GM12878 (cell line): ENCODE measurements around the gene CD72. TPM values are rescaled to one million over a fixed set of nuclear protein-coding genes. Genes with fewer than 3 reads are reported as not detected.
"Not testable (repeated sequence)": the region's sequence is repeated elsewhere in the genome, so short reads cannot be mapped to it uniquely, and the experiment has no call there.

ENCODE experiments used
- ATAC-seq: fragments of 200-7000 bp; cut with Tn5 transposase; 3 replicates; pipeline ENCODE4 v1.9.1; 2020; ENCODE audit warnings: mild to moderate bottlenecking, moderate library complexity
- BruUV-seq: library from RNA; stranded (reverse); fragments of 400-500 nt; replicated peaks from 2 replicates; lab custom pipeline; 2021; lab: Mats Ljungman, UMichigan
- CTCF ChIA-PET: fragments of 300-600 bp; sonication (Branson Sonifier 250); formaldehyde crosslinking; extraction: SDS; loops from one replicate; lab custom pipeline; 2021; ENCODE audit warnings: inconsistent platforms; lab: Yijun Ruan, JAX
- POLR2A ChIA-PET: fragments of 350-600 bp; formaldehyde crosslinking; extraction: SDS; loops from one replicate; lab custom pipeline; 2021; ENCODE audit warnings: inconsistent platforms; lab: Charles Lee
- RAD21 ChIA-PET: fragments of 300-600 bp; sonication (Branson Sonifier 250); formaldehyde crosslinking; loops from one replicate; lab custom pipeline; 2023; ENCODE audit warnings: antibody characterized with exemption; ENCODE audit not compliant: unreplicated experiment; lab: Charles Lee
- SMC1A ChIA-PET: fragments of 300-600 bp; sonication (Branson Sonifier 250); formaldehyde crosslinking; loops from one replicate; lab custom pipeline; 2023; ENCODE audit not compliant: unreplicated experiment, uncharacterized antibody; lab: Charles Lee
- DNase-seq: peaks from one replicate; pipeline ENCODE4 v3.0.0-alpha.2; 2011; ENCODE audit warnings: low read depth, low spot score
- FAIRE-seq: peaks from 3 replicates; lab custom pipeline; 2011; peaks lifted over from hg19 to GRCh38; lab: Jason Lieb, UNC
- H2AFZ ChIP-seq: 2 replicates; pipeline ENCODE4 v1.6.0; 2011; ENCODE audit warnings: low read depth, low read length, control low read depth; ENCODE audit not compliant: control insufficient read depth
- H3K27ac ChIP-seq: 2 replicates; pipeline ENCODE4 v1.5.1; 2011; ENCODE audit warnings: control low read depth; ENCODE audit not compliant: control insufficient read depth, insufficient read depth
- H3K27me3 ChIP-seq, 2 experiments: replicated peaks in 1 of 2; 2 replicates each; pipeline versions ENCODE4 v1.6.0 to v1.6.1; 2011; ENCODE audit warnings: low read length in 1 of 2; ENCODE audit not compliant: control insufficient read depth in 2 of 2, insufficient read depth in 2 of 2
- H3K36me3 ChIP-seq, 2 experiments: 2 replicates each; pipeline ENCODE4 v1.5.1; 2011; ENCODE audit warnings: low read length in 1 of 2; ENCODE audit not compliant: control insufficient read depth in 2 of 2, insufficient read depth in 2 of 2
- H3K4me1 ChIP-seq: 2 replicates; pipeline ENCODE4 v1.6.1; 2011; ENCODE audit warnings: mild to moderate bottlenecking, low read length, moderate library complexity, mixed read lengths; ENCODE audit not compliant: control insufficient read depth, insufficient read depth
- H3K4me2 ChIP-seq: 2 replicates; pipeline ENCODE4 v1.6.0; 2011; ENCODE audit warnings: control low read depth; ENCODE audit not compliant: control insufficient read depth, insufficient read depth
- H3K4me3 ChIP-seq: fragments of 200-600 bp; sonication (generic); 2 replicates; pipeline ENCODE4 v1.5.1; 2016
- H3K79me2 ChIP-seq: 2 replicates; pipeline ENCODE4 v1.6.0; 2011; ENCODE audit warnings: low read length; ENCODE audit not compliant: control insufficient read depth, insufficient read depth
- H3K9ac ChIP-seq: 2 replicates; pipeline ENCODE4 v1.8.0; 2011; ENCODE audit warnings: low read length, control low read depth, mixed read lengths; ENCODE audit not compliant: control insufficient read depth, insufficient read depth
- H3K9me3 ChIP-seq: replicated peaks from 3 replicates; pipeline ENCODE4 v1.5.1; 2011; ENCODE audit warnings: mild to moderate bottlenecking, low read length; ENCODE audit not compliant: control insufficient read depth, insufficient read depth
- H4K20me1 ChIP-seq: 2 replicates; pipeline ENCODE4 v1.6.0; 2011; ENCODE audit not compliant: control insufficient read depth, insufficient read depth
- WGBS: methylation state at CpG from one replicate; pipeline ENCODE4 v1.1.6; 2016; ENCODE audit warnings: low lambda C conversion rate; ENCODE audit not compliant: insufficient replicate concordance, insufficient coverage; ENCODE audit errors: missing lambda C conversion rate; 5-methylcytosine and 5-hydroxymethylcytosine counted together
- in situ Hi-C: fragments of 300-500 bp; cut with MboI; formaldehyde crosslinking; loops from 9 replicates; pipeline ENCODE4 v1.14.3; 2018; ENCODE audit warnings: mixed read lengths
- intact Hi-C: fragments of 100-400 bp; cut with micrococcal nuclease; formaldehyde crosslinking; loops from one replicate; pipeline ENCODE4 v1.14.2; 2022; ENCODE audit not compliant: unreplicated experiment
- polyA plus RNA-seq, 11 experiments: library from polyadenylated mRNA; depleted of rRNA in 4 of 11; unstranded in 6 of 11; stranded (reverse) in 5 of 11; fragments of >200 nt; fragmentation: Nextera tagmentation in 4 of 11; fragmentation: Illumina TruSeq in 1 of 11; extraction: Ambion mirVana in 4 of 11; extraction: Trizol in 1 of 11; gene quantifications; 1 replicate in 1 of 11; 2 replicates in 10 of 11; pipeline versions ENCODE4 v1.2.1 to v1.2.3, GENCODE V29; 2011 to 2016; ENCODE audit warnings: inconsistent platforms in 2 of 11, missing spikeins in 2 of 11, low read depth in 1 of 11
- total RNA-seq, 4 experiments: library from RNA; depleted of rRNA in 3 of 4; stranded (reverse); fragments of >200 nt in 3 of 4; fragmentation: Illumina TruSeq in 1 of 4; extraction: Trizol in 1 of 4; gene quantifications; 2 replicates each; pipeline versions ENCODE4 v1.2.1 to v1.2.3, GENCODE V29; 2013 to 2021

CD72 gene
- total and polyA plus RNA-seq, 10 of the 15 experiments (the other 5 are each of a cell fraction or from before 2014, with no cell fraction given), result 2.1 to 14.2 (median 4.4) TPM

- H2AFZ ChIP-seq, POLR2A ChIA-PET, H3K27ac ChIP-seq, H3K9ac ChIP-seq, FAIRE-seq, H3K4me3 ChIP-seq, H3K9me3 ChIP-seq, RAD21 ChIA-PET, intact Hi-C loops, H3K27me3 ChIP-seq, H3K4me2 ChIP-seq, H3K79me2 ChIP-seq, DNase-seq, H3K4me1 ChIP-seq, SMC1A ChIA-PET, BruUV-seq, H3K36me3 ChIP-seq, H4K20me1 ChIP-seq, ATAC-seq, in situ Hi-C loops: not testable (repeated sequence)
- 83% methylated on average over 5 of the region's 5 CpGs for WGBS
- CTCF ChIA-PET, result interaction anchor here (1.2 kb wide), 1 partner anchor 11 kb away, joined by 3 read pairs; no protein-coding TSS in a partner anchor
Measured at GRCh38 chr9:35588506-35588905, 29.7 kb downstream of the CD72 start.

DNA sequence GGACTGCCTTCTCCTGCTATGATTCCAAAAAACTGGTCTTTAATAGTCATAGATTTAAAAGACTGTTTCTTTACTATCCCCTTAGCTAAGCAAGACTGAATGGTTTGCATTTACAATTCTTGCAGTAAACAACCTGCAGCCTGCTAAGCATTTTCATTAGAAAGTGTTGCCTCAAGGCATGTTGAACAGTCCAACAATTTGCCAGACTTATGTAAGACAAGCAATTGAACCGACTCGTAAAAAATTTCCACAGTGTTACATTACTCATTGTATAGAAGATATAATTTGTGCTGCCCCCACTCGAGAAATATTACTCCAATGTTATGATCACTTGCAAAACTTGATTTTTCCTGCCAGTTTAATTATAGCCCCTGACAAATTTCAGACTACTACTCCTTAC lies 33.5 kb downstream of the CD72 start:
- FAIRE-seq, H3K36me3 ChIP-seq, H3K4me1 ChIP-seq, POLR2A ChIA-PET, RAD21 ChIA-PET, H2AFZ ChIP-seq, SMC1A ChIA-PET, ATAC-seq, BruUV-seq, DNase-seq, H3K27ac ChIP-seq, H3K9me3 ChIP-seq, intact Hi-C loops, CTCF ChIA-PET, H4K20me1 ChIP-seq, in situ Hi-C loops, H3K4me2 ChIP-seq, H3K27me3 ChIP-seq, H3K4me3 ChIP-seq, H3K9ac ChIP-seq, H3K79me2 ChIP-seq: not testable (repeated sequence)
- 31% methylated on average over 3 of the region's 3 CpGs for whole genome bisulfite sequencing

- H4K20me1 ChIP-seq, in situ Hi-C loops, intact Hi-C loops, SMC1A ChIA-PET, H3K27ac ChIP-seq, H3K27me3 ChIP-seq, H3K4me2 ChIP-seq, ATAC-seq, RAD21 ChIA-PET, H3K9ac ChIP-seq, H2AFZ ChIP-seq, DNase-seq, CTCF ChIA-PET, FAIRE-seq, H3K4me1 ChIP-seq, H3K79me2 ChIP-seq, H3K4me3 ChIP-seq, POLR2A ChIA-PET, BruUV-seq, H3K36me3 ChIP-seq: not testable (repeated sequence)
- H3K9me3 ChIP-seq, result peaks cover 15% of the 10 kb centered on the region; the same call in 2 of the 3 replicates
- WGBS, result 41% methylated on average over 6 of the region's 6 CpGs
Measured at GRCh38 chr9:35583521-35583920, 34.7 kb downstream of the CD72 start.

DNA sequence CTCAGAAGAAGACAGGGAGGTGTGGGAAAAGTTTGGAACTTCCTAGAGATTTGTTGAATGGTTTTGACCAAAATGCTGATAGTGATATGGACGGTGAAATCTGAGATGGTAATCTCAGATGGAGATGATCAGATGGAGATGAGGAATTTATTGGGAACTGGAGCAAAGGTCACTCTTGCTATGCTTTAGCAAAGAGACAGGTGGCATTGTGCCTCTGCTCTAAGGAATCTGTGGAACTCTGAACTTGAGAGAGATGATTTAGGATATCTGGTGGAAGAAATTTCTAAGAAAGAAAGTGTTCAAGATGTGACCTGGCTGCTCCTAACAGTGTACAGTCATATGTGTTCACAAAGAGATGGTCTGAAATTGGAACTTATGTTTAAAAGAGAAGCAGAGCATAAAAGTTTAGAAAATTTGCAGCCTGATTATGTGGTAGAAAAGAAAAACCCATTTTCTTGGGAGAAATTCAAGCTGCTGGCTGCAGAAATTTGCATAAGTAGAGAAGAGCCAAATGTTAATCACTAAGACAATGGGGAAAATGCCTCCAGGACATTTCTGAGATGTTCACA lies 38.5 kb downstream of the CD72 start:
- H3K4me3 ChIP-seq, result not testable (repeated sequence)

More for the DNA sequence above, 38.5 kb downstream of the CD72 start:
- CTCF ChIA-PET, in situ Hi-C loops, H3K4me1 ChIP-seq, H4K20me1 ChIP-seq, intact Hi-C loops, POLR2A ChIA-PET, H3K27me3 ChIP-seq, H3K36me3 ChIP-seq, H2AFZ ChIP-seq, H3K79me2 ChIP-seq, H3K27ac ChIP-seq, RAD21 ChIA-PET, H3K4me2 ChIP-seq, SMC1A ChIA-PET, H3K9ac ChIP-seq, ATAC-seq, FAIRE-seq, DNase-seq, BruUV-seq: not testable (repeated sequence)
- peaks cover 13% of the 10 kb centered on the region; the same call in 2 of the 3 replicates for H3K9me3 ChIP-seq
- 77% methylated on average over 1 of the region's 1 CpG for WGBS
